HG03139 (cell line): ENCODE data around the gene NECTIN2.
"Not testable (repeated sequence)": the region's sequence is repeated elsewhere in the genome, so short reads cannot be mapped to it uniquely, and the experiment has no call there.

Experiments used
- ATAC-seq: cut with Tn5 transposase; IDR thresholded peaks from one replicate; pipeline ENCODE4 v1.9.1; 2021; ENCODE audit not compliant: unreplicated experiment

NECTIN2 gene

DNA sequence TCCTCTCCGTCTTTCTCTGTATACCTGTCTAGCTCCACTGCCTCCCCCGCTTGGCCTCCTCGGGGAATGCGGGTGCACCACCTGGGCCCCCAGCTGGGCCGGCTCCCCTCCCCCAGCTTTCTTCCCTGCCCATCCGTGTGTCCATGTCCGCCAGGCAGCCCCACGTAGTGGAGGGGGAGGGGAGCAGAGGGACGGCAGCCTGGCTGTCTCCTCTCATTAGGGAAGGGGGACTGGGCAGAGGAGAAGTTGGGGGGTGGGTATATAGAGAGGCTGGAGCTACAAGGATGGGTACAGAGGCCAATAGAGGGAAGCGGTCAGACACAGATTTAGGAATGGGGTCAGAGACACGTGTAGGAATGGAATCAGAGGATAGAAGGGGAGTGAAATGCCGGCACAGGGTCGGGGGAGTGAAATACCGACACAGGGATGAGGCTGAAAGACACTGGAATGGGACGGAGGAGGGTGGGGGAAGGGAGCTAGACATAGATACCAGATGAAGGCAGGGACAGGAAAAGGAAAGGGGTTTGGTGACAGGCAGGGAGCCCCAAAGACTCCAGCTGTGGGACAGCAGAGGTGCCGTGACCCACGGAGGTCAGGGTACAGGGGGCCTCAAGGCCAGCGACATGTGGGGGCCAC is 2.8 kb downstream of the NECTIN2 start:
- ATAC-seq: no peak

GRCh38 chr19:44850641-44851109 is 4.6 kb downstream of the NECTIN2 start:
- ATAC-seq: no peak

- ATAC-seq: no peak
Observed at GRCh38 chr19:44851427-44851826, 5.3 kb downstream of the NECTIN2 start.

DNA sequence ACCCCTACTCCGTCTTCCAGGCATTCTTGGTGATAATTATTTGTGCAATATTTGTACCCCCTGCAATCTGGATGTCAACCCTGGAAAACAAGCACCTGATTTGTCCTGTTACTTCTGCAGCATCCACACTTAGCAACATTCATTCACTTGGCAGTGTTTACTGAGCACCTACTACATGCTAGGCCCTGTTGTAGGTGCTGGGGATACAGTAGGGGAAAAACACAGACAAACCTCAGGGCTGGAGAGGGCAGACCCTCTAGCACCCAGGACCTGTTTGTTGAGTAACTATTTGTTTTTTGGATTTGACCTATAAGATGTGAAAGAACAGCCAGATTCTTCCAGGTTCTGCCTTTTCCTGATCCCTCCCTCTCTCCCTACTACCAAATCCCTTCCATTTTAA is 9.5 kb downstream of the NECTIN2 start:
- ATAC-seq: no peak

GRCh38 chr19:44856421-44857083 is 10.5 kb downstream of the NECTIN2 start:
- ATAC-seq: no peak

- ATAC-seq: no peak
Observed at GRCh38 chr19:44857837-44858236, 11.7 kb downstream of the NECTIN2 start.

GRCh38 chr19:44861576-44861975 is 15.5 kb downstream of the NECTIN2 start:
- ATAC-seq: not testable (repeated sequence)

DNA sequence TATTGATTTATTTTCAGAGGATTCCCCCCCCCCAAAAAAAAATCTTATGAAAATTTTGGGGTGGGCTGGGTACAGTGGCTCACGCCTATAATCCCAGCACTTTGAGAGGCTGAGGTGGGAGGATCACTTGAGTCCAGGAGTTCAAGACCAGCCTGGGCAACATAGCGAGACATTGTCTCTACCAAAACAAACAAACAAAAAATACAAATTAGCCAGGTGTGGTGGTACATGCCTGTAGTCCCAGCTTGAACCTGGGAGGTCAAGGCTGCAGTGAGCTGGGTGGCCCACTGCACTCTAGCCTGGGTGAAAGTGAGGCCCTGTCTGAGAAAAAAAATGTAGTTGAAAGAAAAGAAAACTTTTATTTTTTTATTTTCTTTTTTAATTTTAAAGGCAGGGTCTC is 17.9 kb downstream of the NECTIN2 start:
- no peak for ATAC-seq

DNA sequence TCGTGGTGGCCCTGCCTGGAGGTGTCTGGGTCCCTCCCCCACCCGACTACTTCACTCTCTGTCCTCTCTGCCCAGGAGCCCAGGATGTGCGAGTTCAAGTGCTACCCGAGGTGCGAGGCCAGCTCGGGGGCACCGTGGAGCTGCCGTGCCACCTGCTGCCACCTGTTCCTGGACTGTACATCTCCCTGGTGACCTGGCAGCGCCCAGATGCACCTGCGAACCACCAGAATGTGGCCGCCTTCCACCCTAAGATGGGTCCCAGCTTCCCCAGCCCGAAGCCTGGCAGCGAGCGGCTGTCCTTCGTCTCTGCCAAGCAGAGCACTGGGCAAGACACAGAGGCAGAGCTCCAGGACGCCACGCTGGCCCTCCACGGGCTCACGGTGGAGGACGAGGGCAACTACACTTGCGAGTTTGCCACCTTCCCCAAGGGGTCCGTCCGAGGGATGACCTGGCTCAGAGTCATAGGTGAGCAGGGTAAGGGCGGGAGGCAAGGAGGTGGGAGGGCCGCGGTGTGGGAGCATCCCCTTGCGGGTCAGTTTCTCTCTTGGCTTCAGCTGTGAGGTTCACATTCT is 19.2 kb downstream of the NECTIN2 start:
- no peak for ATAC-seq

DNA sequence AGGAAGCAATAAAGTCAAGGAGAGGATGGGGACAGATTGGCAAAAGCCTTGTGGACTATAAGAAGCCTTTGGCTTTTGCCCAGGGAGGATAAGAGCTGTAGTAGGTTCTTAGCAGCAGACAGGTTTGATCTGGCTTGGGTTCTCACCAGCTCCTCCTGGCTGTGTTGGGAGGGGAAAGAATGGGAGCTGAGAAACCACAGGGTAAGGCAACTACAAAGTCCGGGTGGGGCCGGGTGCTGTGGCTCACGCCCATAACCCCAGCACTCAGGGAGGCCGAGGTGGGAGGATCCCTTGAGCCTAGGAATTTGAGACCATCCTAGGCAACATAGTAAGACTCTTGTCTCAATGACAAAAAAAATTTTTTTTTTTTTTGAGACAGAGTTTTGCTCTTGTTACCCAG is 20.6 kb downstream of the NECTIN2 start:
- ATAC-seq: no peak

DNA sequence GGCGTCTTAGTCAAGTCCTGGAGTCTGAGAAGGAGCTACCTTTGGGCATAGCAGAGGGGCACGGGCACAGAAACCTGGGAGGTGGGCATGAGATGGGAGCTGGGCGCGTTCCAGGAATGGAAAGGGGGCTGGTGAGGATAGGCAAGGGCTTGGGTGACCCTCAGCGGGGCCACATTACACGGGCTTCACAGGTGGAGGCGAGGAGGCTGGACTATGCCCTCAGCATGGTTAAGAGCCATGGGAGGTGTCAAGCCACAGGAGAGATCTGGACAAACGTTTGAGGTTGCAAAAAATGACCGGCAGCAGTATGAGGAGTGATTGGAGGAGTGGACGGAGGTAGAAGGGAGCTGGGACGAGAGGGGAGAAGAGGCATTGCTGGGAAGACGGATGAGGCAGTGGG is 21.5 kb downstream of the NECTIN2 start:
- no peak for ATAC-seq

DNA sequence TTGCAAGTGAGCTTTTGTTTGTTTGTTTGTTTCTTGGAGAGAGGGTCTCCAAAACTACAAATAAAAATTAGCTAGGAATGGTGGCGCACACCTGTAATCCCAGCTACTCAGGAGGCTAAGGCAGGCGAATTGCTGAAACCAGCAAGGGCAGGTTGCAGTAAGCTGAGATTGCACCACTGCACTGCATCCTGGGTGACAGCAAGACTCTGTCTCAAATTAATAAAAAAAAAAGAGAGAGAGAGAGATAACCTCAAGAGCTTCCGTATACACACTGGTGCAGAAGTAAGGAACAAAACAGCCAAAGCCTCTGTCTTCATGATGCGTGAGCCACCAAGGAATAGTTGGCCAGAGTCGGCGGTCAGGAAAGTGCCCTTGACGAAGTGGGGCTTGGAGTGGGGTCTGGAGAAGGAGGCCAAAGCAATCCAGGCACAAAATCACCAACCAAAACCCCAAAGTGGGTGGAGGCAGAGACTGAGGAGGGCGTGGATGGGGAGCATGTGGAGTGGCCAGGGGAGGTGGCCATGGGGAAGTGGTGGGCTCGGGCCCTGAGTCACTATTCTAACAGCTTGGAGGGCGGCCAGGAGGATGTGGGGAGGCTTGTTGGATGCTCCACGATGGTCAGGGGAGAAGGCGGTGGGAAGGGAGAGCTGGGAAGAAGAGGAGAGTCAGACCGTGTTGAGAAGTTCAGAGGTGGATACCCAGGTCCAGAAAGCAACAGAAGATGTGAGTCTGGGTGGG is 23.8 kb downstream of the NECTIN2 start:
- no peak for ATAC-seq

GRCh38 chr19:44871809-44872208 is 25.7 kb downstream of the NECTIN2 start:
- ATAC-seq: no peak

GRCh38 chr19:44872661-44873060 is 26.6 kb downstream of the NECTIN2 start:
- ATAC-seq: no peak

- ATAC-seq: no peak
Observed at GRCh38 chr19:44874317-44874716, 28.2 kb downstream of the NECTIN2 start.

DNA sequence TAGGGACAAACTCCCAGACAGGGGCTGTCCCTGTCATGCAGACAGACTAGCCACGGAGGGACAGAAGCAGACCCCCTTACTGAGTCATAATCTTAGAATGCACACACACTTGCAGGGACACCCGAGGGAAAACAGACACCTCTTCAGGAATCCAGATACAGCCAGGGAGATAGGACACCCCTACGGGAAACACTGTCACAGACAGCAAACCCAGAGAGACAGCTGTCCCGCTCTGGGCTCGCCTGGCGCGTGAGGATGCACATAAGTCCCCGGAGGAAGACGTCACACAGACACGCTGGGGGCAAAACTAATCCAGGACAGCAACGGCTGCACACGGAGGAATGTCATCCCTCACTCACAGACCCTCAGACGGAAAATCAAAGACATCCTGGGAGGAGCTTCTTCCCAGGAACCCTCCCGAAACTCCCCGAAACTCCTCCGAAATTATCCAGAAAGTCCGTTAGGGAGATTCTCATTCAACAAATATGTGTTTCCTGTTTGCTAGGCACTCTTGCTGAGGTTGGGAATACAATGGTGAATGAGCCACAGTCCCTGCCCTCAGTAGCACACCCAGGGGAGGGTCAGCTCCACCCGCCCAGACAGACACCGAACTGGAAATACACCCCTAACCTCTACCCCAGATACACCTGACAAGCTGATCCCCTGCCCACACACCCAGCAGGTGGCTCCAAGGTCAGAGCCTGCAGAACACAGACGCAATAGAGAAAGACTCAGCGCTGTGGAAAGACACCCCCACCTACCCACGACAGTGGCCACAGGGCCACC is 29.8 kb downstream of the NECTIN2 start:
- no peak for ATAC-seq

DNA sequence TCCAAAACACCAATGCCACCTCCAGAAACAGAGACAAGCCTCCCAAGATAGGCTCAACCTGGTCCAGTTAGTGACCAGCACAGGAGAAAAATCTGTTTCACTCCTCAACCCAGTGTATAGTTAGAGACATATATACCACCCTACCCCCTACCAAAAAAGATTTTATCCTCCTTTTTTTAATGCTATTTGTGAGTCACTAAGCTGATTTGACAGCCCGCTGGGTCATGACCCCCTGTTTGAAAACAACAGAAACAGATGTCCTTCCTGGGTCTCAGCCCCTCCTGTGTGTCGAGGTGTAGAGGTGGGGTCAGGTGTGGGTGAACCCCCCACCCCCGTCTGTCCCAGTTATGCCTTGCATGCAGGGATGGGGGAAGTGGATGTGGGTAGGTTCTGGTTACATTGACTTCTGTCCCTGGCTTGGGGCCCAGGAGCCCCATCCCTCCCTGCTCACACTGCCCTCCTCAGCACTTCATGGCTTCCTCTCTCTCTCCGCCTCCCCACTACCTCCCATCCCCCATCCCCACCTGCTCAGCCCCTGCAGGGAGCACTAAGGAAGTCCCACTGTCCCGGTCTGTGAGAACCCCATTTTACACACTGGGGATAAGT is 30.9 kb downstream of the NECTIN2 start:
- ATAC-seq: no peak

DNA sequence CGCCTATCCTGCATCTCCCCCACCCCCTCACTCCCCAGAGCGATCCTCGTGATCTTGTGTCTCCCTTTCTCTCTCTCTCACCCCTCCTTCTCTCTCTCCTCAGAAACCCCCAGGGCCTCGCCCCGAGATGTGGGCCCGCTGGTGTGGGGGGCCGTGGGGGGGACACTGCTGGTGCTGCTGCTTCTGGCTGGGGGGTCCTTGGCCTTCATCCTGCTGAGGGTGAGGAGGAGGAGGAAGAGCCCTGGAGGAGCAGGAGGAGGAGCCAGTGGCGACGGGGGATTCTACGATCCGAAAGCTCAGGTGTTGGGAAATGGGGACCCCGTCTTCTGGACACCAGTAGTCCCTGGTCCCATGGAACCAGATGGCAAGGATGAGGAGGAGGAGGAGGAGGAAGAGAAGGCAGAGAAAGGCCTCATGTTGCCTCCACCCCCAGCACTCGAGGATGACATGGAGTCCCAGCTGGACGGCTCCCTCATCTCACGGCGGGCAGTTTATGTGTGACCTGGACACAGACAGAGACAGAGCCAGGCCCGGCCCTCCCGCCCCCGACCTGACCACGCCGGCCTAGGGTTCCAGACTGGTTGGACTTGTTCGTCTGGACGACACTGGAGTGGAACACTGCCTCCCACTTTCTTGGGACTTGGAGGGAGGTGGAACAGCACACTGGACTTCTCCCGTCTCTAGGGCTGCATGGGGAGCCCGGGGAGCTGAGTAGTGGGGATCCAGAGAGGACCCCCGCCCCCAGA is 32.2 kb downstream of the NECTIN2 start:
- ATAC-seq: no peak

DNA sequence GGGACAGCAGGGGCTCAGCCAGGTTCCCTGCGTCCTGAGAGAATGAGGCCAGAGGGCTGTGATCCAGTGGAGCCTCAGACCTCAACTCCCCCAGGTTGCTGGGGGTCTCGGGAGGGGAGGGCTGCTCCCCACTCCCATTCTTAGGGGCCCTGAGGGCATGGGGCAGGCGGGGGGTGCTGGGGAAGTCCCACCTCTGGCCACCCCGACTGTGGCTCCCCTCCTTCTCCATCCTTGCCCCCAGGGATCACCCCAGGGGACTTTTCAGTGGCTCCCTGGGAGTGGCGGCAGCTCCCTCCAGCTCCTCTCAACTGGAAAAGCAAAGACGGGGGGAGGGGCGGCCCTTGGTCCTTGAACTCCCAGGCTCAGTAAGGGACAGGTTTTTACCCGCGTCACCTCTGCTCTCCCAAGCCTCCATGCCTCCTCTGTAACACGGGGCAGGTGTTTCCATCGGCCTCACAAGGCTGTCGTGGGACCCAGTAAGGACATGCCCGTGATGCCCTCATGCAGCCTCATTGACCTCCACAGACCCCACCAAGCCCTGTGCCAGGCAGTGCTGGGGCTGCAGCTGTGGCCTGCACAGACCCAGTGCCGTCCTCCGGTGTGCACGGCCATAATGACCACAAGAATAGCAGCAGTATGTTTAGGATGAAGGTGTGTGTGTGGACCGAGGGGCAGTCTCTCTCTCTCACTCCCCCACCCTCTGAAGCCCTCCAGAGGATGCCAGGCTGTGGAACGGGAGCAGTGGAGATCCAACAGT is 33.4 kb downstream of the NECTIN2 start:
- ATAC-seq: no peak
